HepG2 (cell line): Measurements from ENCODE around the gene TMEM176A. TPM values are rescaled to one million over a fixed set of nuclear protein-coding genes. Genes with fewer than 3 reads are reported as not detected.

Source experiments
- ATAC-seq: fragments of 200-7000 bp; cut with Tn5 transposase; 3 replicates; pipeline ENCODE4 v1.9.1; 2020; ENCODE audit warnings: mild to moderate bottlenecking, moderate library complexity
- BruUV-seq: library from RNA; stranded (reverse); fragments of 400-500 nt; replicated peaks from 2 replicates; lab custom pipeline; 2021; lab: Mats Ljungman, UMichigan
- CTCF ChIA-PET: fragments of 300-600 bp; formaldehyde crosslinking; extraction: SDS; loops from one replicate; lab custom pipeline; 2021; ENCODE audit warnings: low total read pairs, inconsistent platforms, low intra/inter-chr PET ratio; lab: Yijun Ruan, JAX
- POLR2A ChIA-PET: fragments of 350-600 bp; sonication (Branson Sonifier 250); formaldehyde crosslinking; loops from one replicate; lab custom pipeline; 2020; ENCODE audit warnings: antibody characterized with exemption, inconsistent platforms; lab: Yijun Ruan, JAX
- DNase-seq: peaks from one replicate; pipeline ENCODE4 v3.0.0-alpha.2; 2015; ENCODE audit warnings: low spot score
- FAIRE-seq: peaks from 3 replicates; lab custom pipeline; 2011; peaks lifted over from hg19 to GRCh38; lab: Jason Lieb, UNC
- H2AFZ ChIP-seq: one replicate; pipeline ENCODE4 v1.6.1; 2011; ENCODE audit warnings: low read length, inconsistent platforms
- H3K27ac ChIP-seq: fragments of 300-600 bp; 3 replicates; pipeline ENCODE4 v1.8.0; 2011; ENCODE audit warnings: mixed run types, mild to moderate bottlenecking, mixed read lengths, low read length, inconsistent platforms; ENCODE audit not compliant: insufficient read depth; ENCODE audit errors: extremely low read length
- H3K27me3 ChIP-seq, 2 experiments: fragments of 200-600 bp in 1 of 2; 2 replicates in 1 of 2; 3 replicates in 1 of 2; pipeline versions ENCODE4 v1.6.0 to v1.8.0; 2011; ENCODE audit warnings: low read length in 2 of 2, mild to moderate bottlenecking in 2 of 2, moderate library complexity in 2 of 2, inconsistent platforms in 1 of 2; ENCODE audit not compliant: insufficient read depth in 2 of 2, control insufficient read depth in 1 of 2
- H3K36me3 ChIP-seq, 2 experiments: fragments of 200-600 bp in 1 of 2; replicated peaks in 1 of 2; 2 replicates in 1 of 2; 3 replicates in 1 of 2; pipeline versions ENCODE4 v1.5.1 to v1.8.0; 2011; ENCODE audit warnings: low read length in 2 of 2, inconsistent platforms in 1 of 2; ENCODE audit not compliant: insufficient read depth in 2 of 2, control insufficient read depth in 1 of 2
- H3K4me1 ChIP-seq: 2 replicates; pipeline ENCODE4 v1.5.1; 2012; ENCODE audit warnings: low read length, inconsistent platforms; ENCODE audit not compliant: insufficient read depth
- H3K4me2 ChIP-seq: 2 replicates; pipeline ENCODE4 v1.6.0; 2011; ENCODE audit warnings: low read depth, low read length, inconsistent platforms
- H3K4me3 ChIP-seq, 3 experiments: fragments of 200-600 bp in 1 of 3; sonication (generic), shearing (Covaris generic) in 1 of 3; replicated peaks in 1 of 3; 2 replicates each; pipeline ENCODE4 v1.5.1; 2011 to 2016; ENCODE audit warnings: low read length in 3 of 3, inconsistent platforms in 2 of 3, low read depth in 2 of 3, mild to moderate bottlenecking in 2 of 3, control low read depth in 1 of 3, mixed read lengths in 1 of 3; ENCODE audit not compliant: insufficient read depth in 1 of 3
- H3K79me2 ChIP-seq: one replicate; pipeline ENCODE4 v1.6.1; 2011; ENCODE audit warnings: low read length, inconsistent platforms; ENCODE audit not compliant: insufficient read depth
- H3K9ac ChIP-seq: 2 replicates; pipeline ENCODE4 v1.6.0; 2011; ENCODE audit warnings: mild to moderate bottlenecking, low read depth, low read length, inconsistent platforms; ENCODE audit not compliant: insufficient read depth
- H3K9me3 ChIP-seq: 2 replicates; pipeline ENCODE4 v1.5.1; 2012; ENCODE audit warnings: mild to moderate bottlenecking, low read length
- H4K20me1 ChIP-seq: 2 replicates; pipeline ENCODE4 v1.6.0; 2011; ENCODE audit warnings: inconsistent platforms, mild to moderate bottlenecking, low read length, moderate library complexity; ENCODE audit not compliant: insufficient read depth
- CEBPZ ChIP-seq: IDR thresholded peaks from 2 replicates; pipeline ENCODE4 v1.6.1; 2012; ENCODE audit warnings: low read length, improper control_type of control experiment
- GLI4 ChIP-seq: sonication (generic); formaldehyde crosslinking; IDR thresholded peaks from 2 replicates; pipeline ENCODE4 v1.5.1; 2020; ENCODE audit warnings: missing genetic modification reagents, mild to moderate bottlenecking, moderate library complexity, borderline replicate concordance
- KLF9 ChIP-seq: IDR thresholded peaks from 2 replicates; pipeline ENCODE4 v1.6.1; 2016; ENCODE audit warnings: low read depth
- MED1 ChIP-seq: sonication (generic); formaldehyde crosslinking; IDR thresholded peaks from 2 replicates; pipeline ENCODE4 v1.4.0; 2020; ENCODE audit warnings: missing genetic modification reagents
- NFAT5 ChIP-seq: sonication (generic); formaldehyde crosslinking; IDR thresholded peaks from 2 replicates; pipeline ENCODE4 v1.4.0; 2020; ENCODE audit warnings: missing genetic modification reagents
- SP1 ChIP-seq, 2 experiments: fragments of 450-650 bp in 1 of 2; sonication (generic) in 1 of 2; formaldehyde crosslinking in 1 of 2; IDR thresholded peaks; 2 replicates each; pipeline versions ENCODE4 v1.4.0 to v1.6.1; 2016 to 2020; ENCODE audit warnings: missing genetic modification reagents in 1 of 2
- ZNF225 ChIP-seq: sonication (generic); formaldehyde crosslinking; IDR thresholded peaks from 2 replicates; pipeline ENCODE4 v1.4.0; 2020; ENCODE audit warnings: mild to moderate bottlenecking, missing genetic modification reagents
- ZNF275 ChIP-seq: sonication (generic); formaldehyde crosslinking; IDR thresholded peaks from 2 replicates; pipeline ENCODE4 v1.8.0; 2022; ENCODE audit warnings: missing genetic modification reagents, mild to moderate bottlenecking, inconsistent platforms, borderline replicate concordance
- ZNF550 ChIP-seq: sonication (generic); formaldehyde crosslinking; IDR thresholded peaks from 2 replicates; pipeline ENCODE4 v1.4.0; 2020; ENCODE audit warnings: mild to moderate bottlenecking, missing genetic modification reagents, borderline replicate concordance
- ZNF556 ChIP-seq: sonication (generic); formaldehyde crosslinking; IDR thresholded peaks from 2 replicates; pipeline ENCODE4 v1.4.0; 2020; ENCODE audit warnings: mild to moderate bottlenecking, missing genetic modification reagents, borderline replicate concordance
- WGBS: methylation state at CpG from one replicate; pipeline ENCODE4 v1.1.6; 2017; ENCODE audit warnings: low lambda C conversion rate; 5-methylcytosine and 5-hydroxymethylcytosine counted together
- in situ Hi-C: cut with HindIII; loops from 2 replicates; pipeline ENCODE4 v1.10.0; 2017; ENCODE audit warnings: low pct_unique_long_range_greater_than_20kb; ENCODE audit not compliant: extremely low pct_ligation_motif_present
- intact Hi-C: fragments of 100-400 bp; cut with micrococcal nuclease; formaldehyde crosslinking; loops from one replicate; pipeline ENCODE4 v1.10.0; 2022; ENCODE audit not compliant: unreplicated experiment
- polyA plus RNA-seq, 8 experiments: library from polyadenylated mRNA; depleted of rRNA in 3 of 8; stranded (reverse) in 7 of 8; unstranded in 1 of 8; fragments of >200 nt; fragmentation: Illumina TruSeq in 4 of 8; extraction: Trizol in 4 of 8; gene quantifications; 2 replicates each; pipeline versions ENCODE4 v1.2.1 to v1.2.3, GENCODE V29; 2011 to 2016; ENCODE audit warnings: low read depth in 4 of 8, missing spikeins in 1 of 8, mixed read lengths in 1 of 8; ENCODE audit not compliant: insufficient read depth in 1 of 8
- total RNA-seq, 5 experiments: library from RNA; depleted of rRNA; stranded (reverse); fragments of >200 nt; fragmentation: Illumina TruSeq; extraction: Trizol; gene quantifications; 2 replicates each; pipeline ENCODE4 v1.2.3, GENCODE V29; 2016; ENCODE audit warnings: low read depth in 1 of 5

Gene TMEM176A
- total and polyA plus RNA-seq, 2 of the 13 experiments (the other 11 are each of a cell fraction or from before 2014, with no cell fraction given), result not detected

- TF ChIP-seq NFAT5 (CRISPR knock-in tag) (no peak), MED1 (CRISPR knock-in tag) (no peak), GLI4 (CRISPR knock-in tag) (no peak)
These were observed 44.9 kb downstream of the TMEM176A start (continued) for GRCh38 chr7:150845421-150845861.

GRCh38 chr7:150846291-150847115 lies 45.9 kb downstream of the TMEM176A start:
- Histone ChIP-seq H3K9ac (no peak overlapping the region), H3K27ac (no peak overlapping the region), H3K4me3 (no peak overlapping the region), H3K79me2 (no peaks in the 10 kb centered on the region), H3K4me2 (no peak overlapping the region), H4K20me1 (no peaks in the 10 kb centered on the region), H3K27me3 (peaks cover 6 to 32% of the 10 kb centered on the region in 2 experiments; a peak in 4 of 5 replicates), H3K9me3 (no peaks in the 10 kb centered on the region), H2AFZ (no peak overlapping the region), H3K36me3 (no peaks in the 10 kb centered on the region), H3K4me1 (no peaks in the 10 kb centered on the region)
- FAIRE-seq, result no peak
- no peak for DNase-seq
- TF ChIP-seq ZNF550 (CRISPR knock-in tag) (no peak), ZNF275 (CRISPR knock-in tag) (no peak), KLF9 (CRISPR knock-in tag) (no peak), CEBPZ (no peak), ZNF225 (no peak), SP1 (IDR thresholded peaks at IDR 0.05) (no peak), SP1 (CRISPR knock-in tag; IDR thresholded peaks at IDR 0.05) (no peak), ZNF556 (CRISPR knock-in tag) (no peak)
- WGBS, result 32% methylated on average over 12 of the region's 14 CpGs
- in situ Hi-C loops (no loop called here), intact Hi-C loops (no loop called here)
- BruUV-seq, result no TSS peak
- ChIA-PET POLR2A (no interaction called here), CTCF (no interaction called here)
- ATAC-seq, result no peak
